IMR-90 (cell line): ENCODE data around the gene DLGAP4. TPM values are rescaled to one million over a fixed set of nuclear protein-coding genes. Genes with fewer than 3 reads are reported as not detected.

Experiments used
- ATAC-seq: fragments of 200-7000 bp; cut with Tn5 transposase; 2 replicates; pipeline ENCODE4 v1.9.1; 2020; ENCODE audit warnings: low read depth, mild to moderate bottlenecking, moderate library complexity
- BruUV-seq: library from RNA; stranded (reverse); fragments of 400-500 nt; replicated peaks from 2 replicates; lab custom pipeline; 2021; lab: Mats Ljungman, UMichigan
- CTCF ChIA-PET: fragments of 300-600 bp; formaldehyde crosslinking; extraction: SDS; loops from one replicate; lab custom pipeline; 2021; ENCODE audit warnings: antibody characterized with exemption; lab: Yijun Ruan, JAX
- POLR2A ChIA-PET: fragments of 300-600 bp; sonication (Branson Sonifier 250); formaldehyde crosslinking; loops from one replicate; lab custom pipeline; 2022; ENCODE audit warnings: antibody characterized with exemption; ENCODE audit not compliant: unreplicated experiment; lab: Charles Lee
- DNase-seq: peaks from one replicate; pipeline ENCODE4 v3.0.0; 2013
- H2AFZ ChIP-seq: replicated peaks from 2 replicates; pipeline ENCODE3; 2013; ENCODE audit warnings: low read length, mild to moderate bottlenecking; ENCODE audit not compliant: poor library complexity
- H2AK5ac ChIP-seq: 2 replicates; pipeline ENCODE4 v1.6.1; 2013; ENCODE audit warnings: low read depth, low read length, inconsistent platforms
- H2AK9ac ChIP-seq: replicated peaks from 2 replicates; pipeline ENCODE3; 2013; ENCODE audit warnings: mild to moderate bottlenecking, low read depth, low read length, moderate library complexity; ENCODE audit not compliant: poor library complexity
- H2BK120ac ChIP-seq: 2 replicates; pipeline ENCODE4 v1.6.1; 2013; ENCODE audit warnings: low read depth, low read length, inconsistent platforms
- H2BK15ac ChIP-seq: 3 replicates; pipeline ENCODE4 v1.6.1; 2013; ENCODE audit warnings: low read depth, low read length, inconsistent platforms
- H2BK20ac ChIP-seq: 2 replicates; pipeline ENCODE4 v1.6.1; 2013; ENCODE audit warnings: low read depth, mild to moderate bottlenecking, inconsistent platforms, low read length, moderate library complexity
- H2BK5ac ChIP-seq: 2 replicates; pipeline ENCODE4 v1.6.1; 2013; ENCODE audit warnings: mild to moderate bottlenecking, low read depth, low read length, inconsistent platforms; ENCODE audit not compliant: poor library complexity, severe bottlenecking
- H3K14ac ChIP-seq: replicated peaks from 2 replicates; pipeline ENCODE4 v1.6.1; 2013; ENCODE audit warnings: low read depth, low read length, inconsistent platforms
- H3K18ac ChIP-seq: 2 replicates; pipeline ENCODE4 v1.6.1; 2013; ENCODE audit warnings: low read depth, low read length, control low read depth
- H3K23ac ChIP-seq: 2 replicates; pipeline ENCODE4 v1.6.1; 2013; ENCODE audit warnings: low read depth, low read length, inconsistent platforms
- H3K27ac ChIP-seq: 2 replicates; pipeline ENCODE4 v1.5.1; 2013; ENCODE audit warnings: mild to moderate bottlenecking, control low read depth, low read length; ENCODE audit not compliant: insufficient read depth
- H3K27me3 ChIP-seq: 2 replicates; pipeline ENCODE4 v1.6.1; 2013; ENCODE audit warnings: low read length; ENCODE audit not compliant: control insufficient read depth, insufficient read depth
- H3K36me3 ChIP-seq: 2 replicates; pipeline ENCODE4 v1.6.1; 2013; ENCODE audit warnings: low read length, mixed read lengths; ENCODE audit not compliant: control insufficient read depth, insufficient read depth
- H3K4ac ChIP-seq: 2 replicates; pipeline ENCODE4 v1.6.1; 2013; ENCODE audit warnings: low read depth, low read length, inconsistent platforms
- H3K4me1 ChIP-seq: 2 replicates; pipeline ENCODE4 v1.6.1; 2013; ENCODE audit warnings: low read length, mixed read lengths; ENCODE audit not compliant: control insufficient read depth, insufficient read depth
- H3K4me2 ChIP-seq: 2 replicates; pipeline ENCODE4 v1.6.1; 2013; ENCODE audit warnings: low read depth, mild to moderate bottlenecking, control low read depth, low read length, moderate library complexity
- H3K4me3 ChIP-seq: 2 replicates; pipeline ENCODE4 v1.5.1; 2013; ENCODE audit warnings: low read depth, mild to moderate bottlenecking, control low read depth, low read length, moderate library complexity; ENCODE audit not compliant: insufficient read depth
- H3K56ac ChIP-seq: 2 replicates; pipeline ENCODE4 v1.6.1; 2013; ENCODE audit warnings: low read length, inconsistent platforms; ENCODE audit not compliant: insufficient read depth; ENCODE audit errors: extremely low read depth
- H3K79me1 ChIP-seq, 2 experiments: 2 replicates each; pipeline ENCODE4 v1.6.1; 2013; ENCODE audit warnings: low read length in 2 of 2, inconsistent platforms in 1 of 2, low read depth in 1 of 2
- H3K9ac ChIP-seq: 2 replicates; pipeline ENCODE4 v1.6.1; 2013; ENCODE audit warnings: low read depth, low read length, control low read depth
- H3K9me1 ChIP-seq: 2 replicates; pipeline ENCODE4 v1.6.1; 2013; ENCODE audit warnings: low read length, inconsistent platforms; ENCODE audit not compliant: insufficient read depth
- H3K9me3 ChIP-seq: 2 replicates; pipeline ENCODE4 v1.6.1; 2013; ENCODE audit warnings: low read length; ENCODE audit not compliant: control insufficient read depth, insufficient read depth
- H4K20me1 ChIP-seq: 2 replicates; pipeline ENCODE4 v1.6.1; 2013; ENCODE audit warnings: low read length, inconsistent platforms; ENCODE audit not compliant: insufficient read depth
- H4K5ac ChIP-seq: 2 replicates; pipeline ENCODE4 v1.6.1; 2013; ENCODE audit warnings: mild to moderate bottlenecking, low read depth, low read length, control low read depth
- H4K8ac ChIP-seq, 2 experiments: 2 replicates each; pipeline ENCODE4 v1.6.1; 2013; ENCODE audit warnings: low read depth in 2 of 2, low read length in 2 of 2, control low read depth in 1 of 2, inconsistent platforms in 1 of 2
- H4K91ac ChIP-seq: 2 replicates; pipeline ENCODE4 v1.6.1; 2013; ENCODE audit warnings: low read depth, low read length, inconsistent platforms; ENCODE audit not compliant: insufficient read depth
- BHLHE40 ChIP-seq: fragments of 150-350 bp; IDR thresholded peaks from 2 replicates; pipeline ENCODE4 v1.6.1; 2016; ENCODE audit warnings: mild to moderate bottlenecking, low read depth, low read length
- FOS ChIP-seq: fragments of 150-350 bp; IDR thresholded peaks from 2 replicates; pipeline ENCODE4 v1.6.1; 2016; ENCODE audit warnings: low read depth, low read length
- POLR2A ChIP-seq: IDR thresholded peaks from 2 replicates; pipeline ENCODE4 v1.6.1; 2012; ENCODE audit warnings: mild to moderate bottlenecking, low read depth, low read length
- RAD21 ChIP-seq: IDR thresholded peaks from 2 replicates; pipeline ENCODE4 v1.6.1; 2012; ENCODE audit warnings: low read length, improper control_type of control experiment
- WGBS, 2 experiments: methylation state at CpG; one replicate each; pipeline versions ENCODE4 v1.1.5 to v1.1.7; 2013; ENCODE audit warnings: missing lambda C conversion rate in 2 of 2; ENCODE audit not compliant: insufficient read length in 1 of 2; ENCODE audit errors: extremely low coverage in 2 of 2; 5-methylcytosine and 5-hydroxymethylcytosine counted together
- dilution Hi-C: fragments of 300-500 bp; cut with HindIII; formaldehyde crosslinking; loops from one replicate; pipeline ENCODE4 v1.14.3; 2018; ENCODE audit warnings: low sequenced_read_pairs; ENCODE audit not compliant: unreplicated experiment
- in situ Hi-C: fragments of 300-500 bp; cut with MboI; formaldehyde crosslinking; loops from 3 replicates; pipeline ENCODE4 v1.14.3; 2019; ENCODE audit warnings: low sequenced_read_pairs, inconsistent platforms, mixed read lengths
- intact Hi-C: fragments of 100-400 bp; cut with micrococcal nuclease; formaldehyde crosslinking; loops from 2 replicates; pipeline ENCODE4 v1.10.0; 2022
- polyA plus RNA-seq, 3 experiments: library from polyadenylated mRNA; depleted of rRNA; stranded (reverse); fragments of >200 nt; gene quantifications; 2 replicates each; pipeline ENCODE4 v1.2.3, GENCODE V29; 2012; ENCODE audit warnings: low replicate concordance in 1 of 3
- total RNA-seq: library from RNA; depleted of rRNA; stranded (reverse); fragments of >200 nt; gene quantifications from 2 replicates; pipeline ENCODE4 v1.2.3, GENCODE V29; 2012
- TF ChIP-seq, protein P1 (sequence below): conservative IDR thresholded peaks from 2 replicates; pipeline ENCODE4 v1.5.1; 2012; ENCODE audit warnings: mild to moderate bottlenecking, low read depth, low read length, improper control_type of control experiment

DLGAP4 gene
- total and polyA plus RNA-seq, 2 of the 4 experiments (the other 2 are of a cell fraction): 32.3 to 73.2 TPM

GRCh38 chr20:36504295-36504694 lies 198.2 kb downstream of the DLGAP4 start:
- ChIA-PET CTCF (no interaction called here), POLR2A (interaction anchor here (0.7 kb wide), 1 partner anchor 96 kb away, joined by 3 read pairs; no protein-coding TSS in a partner anchor)
- ATAC-seq (no peak), DNase-seq (no peak)
- Histone ChIP-seq H2AK9ac (no peak overlapping the region), H2BK120ac (no peak overlapping the region), H2BK5ac (no peak overlapping the region), H3K4me3 (no peak overlapping the region), H2BK15ac (no peak overlapping the region), H2BK20ac (no peak overlapping the region), H3K27ac (no peak overlapping the region), H3K18ac (no peak overlapping the region), H3K36me3 (peaks cover 48% of the 10 kb centered on the region), H3K4ac (no peak overlapping the region), H3K4me1 (no peaks in the 10 kb centered on the region), H4K5ac (no peak overlapping the region), H4K91ac (no peak overlapping the region), H3K9ac (no peak overlapping the region), H3K14ac (no peak overlapping the region), H3K27me3 (no peaks in the 10 kb centered on the region), H2AFZ (no peak overlapping the region), H4K8ac (no peak overlapping the region), H3K79me1 (peaks cover 27 to 80% of the 10 kb centered on the region in 2 experiments), H3K9me1 (peaks cover 10% of the 10 kb centered on the region), H3K23ac (no peak overlapping the region), H3K9me3 (no peaks in the 10 kb centered on the region), H3K56ac (no peak overlapping the region), H2AK5ac (no peak overlapping the region), H3K4me2 (no peak overlapping the region), H4K20me1 (peaks cover 62% of the 10 kb centered on the region)
- no CpG with 5 or more reads among the region's 4 CpGs for WGBS, 2 experiments
- in situ Hi-C loops (no loop called here), intact Hi-C loops (no loop called here), dilution Hi-C loops (no loop called here)
- TF ChIP-seq RAD21 (no peak; the same call in 1 of the 2 replicates), POLR2A (no peak), BHLHE40 (no peak), FOS (no peak)
- TF ChIP-seq, protein P1, sequence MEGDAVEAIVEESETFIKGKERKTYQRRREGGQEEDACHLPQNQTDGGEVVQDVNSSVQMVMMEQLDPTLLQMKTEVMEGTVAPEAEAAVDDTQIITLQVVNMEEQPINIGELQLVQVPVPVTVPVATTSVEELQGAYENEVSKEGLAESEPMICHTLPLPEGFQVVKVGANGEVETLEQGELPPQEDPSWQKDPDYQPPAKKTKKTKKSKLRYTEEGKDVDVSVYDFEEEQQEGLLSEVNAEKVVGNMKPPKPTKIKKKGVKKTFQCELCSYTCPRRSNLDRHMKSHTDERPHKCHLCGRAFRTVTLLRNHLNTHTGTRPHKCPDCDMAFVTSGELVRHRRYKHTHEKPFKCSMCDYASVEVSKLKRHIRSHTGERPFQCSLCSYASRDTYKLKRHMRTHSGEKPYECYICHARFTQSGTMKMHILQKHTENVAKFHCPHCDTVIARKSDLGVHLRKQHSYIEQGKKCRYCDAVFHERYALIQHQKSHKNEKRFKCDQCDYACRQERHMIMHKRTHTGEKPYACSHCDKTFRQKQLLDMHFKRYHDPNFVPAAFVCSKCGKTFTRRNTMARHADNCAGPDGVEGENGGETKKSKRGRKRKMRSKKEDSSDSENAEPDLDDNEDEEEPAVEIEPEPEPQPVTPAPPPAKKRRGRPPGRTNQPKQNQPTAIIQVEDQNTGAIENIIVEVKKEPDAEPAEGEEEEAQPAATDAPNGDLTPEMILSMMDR: no peak
- no TSS peak for BruUV-seq
